SKM-1 treated with dmso at 0.1 percent for 144 hours (cell line): ENCODE measurements around the gene LY9.

Experiments
- DNase-seq: peaks from one replicate; lab custom pipeline; 2025; ENCODE audit not compliant: unreplicated experiment; lab: John Stamatoyannopoulos, UW

Gene LY9

GRCh38 chr1:160836561-160836960 lies 40.6 kb downstream of the LY9 start:
- DNase-seq = peak; percentile 91

- DNase-seq = no peak
Measured at GRCh38 chr1:160836981-160837557, 41.1 kb downstream of the LY9 start.

DNA sequence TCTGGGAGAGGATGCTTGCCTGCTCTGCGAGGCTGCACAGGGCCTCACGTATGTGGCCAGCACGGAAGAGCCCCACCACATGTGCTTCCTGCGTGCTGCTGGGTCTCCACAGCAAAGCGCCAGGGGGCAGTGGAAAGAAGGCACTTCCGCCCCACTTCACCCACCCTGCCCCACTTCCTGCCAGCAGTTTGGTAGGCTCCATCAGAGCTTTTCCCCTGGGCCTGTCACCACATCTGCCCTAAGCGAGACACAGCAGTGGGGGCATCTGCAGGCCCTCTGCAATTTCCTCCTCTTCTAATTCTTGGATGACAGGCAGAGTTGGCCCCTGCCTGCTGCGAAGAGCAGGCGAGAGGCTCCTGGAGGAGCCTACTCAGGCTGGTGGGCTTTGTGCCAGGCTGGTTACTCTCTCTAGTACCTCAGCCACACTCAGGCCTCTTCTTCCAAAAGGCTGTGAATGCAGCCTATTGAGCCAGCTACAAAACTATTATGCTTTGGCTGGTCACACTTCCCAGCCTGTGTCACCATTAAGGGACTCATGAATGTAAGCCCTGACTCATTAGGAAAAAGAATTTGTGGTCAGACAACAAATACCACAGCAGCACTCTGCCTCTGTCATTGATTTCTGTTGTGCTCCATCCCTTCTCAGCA lies 41.7 kb downstream of the LY9 start:
- no peak for DNase-seq

- DNase-seq = no peak
Measured at GRCh38 chr1:160838888-160839287, 42.9 kb downstream of the LY9 start.

DNA sequence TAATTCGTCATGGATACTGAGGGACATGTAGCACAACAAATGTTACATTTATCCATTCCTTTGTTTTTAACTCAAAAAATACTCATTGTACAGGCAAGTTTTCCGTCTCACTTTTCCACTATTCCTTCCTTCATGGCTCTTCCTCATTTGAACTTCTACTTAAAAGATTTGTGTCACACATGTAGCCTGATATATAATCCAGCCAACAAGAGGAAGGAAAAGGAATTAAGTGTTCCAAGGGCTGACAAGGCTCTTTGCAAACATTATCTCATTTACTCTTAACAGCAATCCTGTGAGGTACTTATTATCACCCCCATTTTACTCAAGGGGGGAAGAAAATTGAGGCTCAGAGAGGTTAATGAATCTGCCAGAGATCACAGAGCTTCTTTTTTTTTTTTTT lies 43.8 kb downstream of the LY9 start:
- DNase-seq = no peak

- DNase-seq = no peak
Measured at GRCh38 chr1:160841079-160841478, 45.1 kb downstream of the LY9 start.

- no peak for DNase-seq
Measured at GRCh38 chr1:160844447-160845232, 48.7 kb downstream of the LY9 start.

DNA sequence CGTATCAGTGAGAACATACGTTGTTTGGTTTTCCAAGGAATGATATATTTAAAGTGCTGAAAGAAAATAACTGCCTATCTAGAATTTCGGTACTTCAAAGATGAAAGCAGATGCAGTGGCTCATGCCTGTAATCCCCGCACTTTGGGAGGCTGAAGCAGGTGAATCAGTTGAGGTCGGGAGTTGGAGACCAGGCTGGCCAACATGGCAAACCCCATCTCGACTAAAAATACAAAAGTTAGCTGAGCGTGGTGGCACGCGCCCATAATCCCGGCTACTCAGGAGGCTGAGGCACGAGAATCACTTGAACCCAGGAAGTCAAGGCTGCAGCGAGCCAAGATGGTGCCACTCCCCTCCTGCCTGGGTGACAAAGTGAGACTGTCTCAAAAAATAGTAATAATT lies 50.3 kb downstream of the LY9 start:
- no peak for DNase-seq

- DNase-seq = no peak
Measured at GRCh38 chr1:160850541-160850940, 54.6 kb downstream of the LY9 start.

DNA sequence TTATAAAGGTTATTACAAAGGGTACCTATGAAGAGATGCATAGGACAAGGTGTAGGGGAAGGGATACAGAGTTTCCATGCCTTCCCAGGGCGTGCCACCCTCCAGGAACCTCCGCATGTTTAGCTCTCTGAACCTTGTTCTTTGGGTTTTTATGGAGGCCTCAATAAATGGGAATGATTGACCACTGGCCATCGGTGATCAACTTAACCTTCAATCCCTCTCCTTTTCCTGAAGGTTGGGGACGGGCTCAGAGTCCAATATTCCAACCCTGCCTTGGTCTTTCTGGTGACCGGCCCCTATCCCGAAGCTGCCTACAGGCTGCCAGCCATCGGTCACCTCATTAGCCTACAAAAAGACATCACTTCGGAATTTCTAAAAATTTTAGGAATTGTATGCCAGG lies 55.0 kb downstream of the LY9 start:
- DNase-seq = no peak

GRCh38 chr1:160853014-160853413 lies 57.0 kb downstream of the LY9 start:
- no peak for DNase-seq

DNA sequence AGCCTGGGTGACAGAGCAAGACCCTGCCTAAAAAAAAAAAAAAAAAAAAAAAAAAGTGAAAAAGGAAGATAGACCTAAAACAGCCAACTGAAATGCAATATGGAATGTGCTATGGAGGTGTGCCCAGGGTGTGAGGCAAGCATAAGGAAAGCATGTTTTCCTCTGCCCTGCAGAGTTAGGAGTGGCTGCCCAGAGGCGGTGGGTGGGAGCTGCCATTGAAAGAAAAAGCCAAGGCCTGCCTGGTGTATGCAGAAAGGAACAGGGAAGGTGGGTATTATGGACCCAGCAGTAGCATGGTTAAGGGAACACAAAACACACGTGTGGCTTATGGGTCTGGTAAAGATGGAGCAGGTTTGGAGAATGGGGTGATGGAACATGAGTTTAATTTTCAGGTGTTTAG lies 57.8 kb downstream of the LY9 start:
- no peak for DNase-seq

GRCh38 chr1:160855181-160855981 lies 59.4 kb downstream of the LY9 start:
- DNase-seq = no peak

DNA sequence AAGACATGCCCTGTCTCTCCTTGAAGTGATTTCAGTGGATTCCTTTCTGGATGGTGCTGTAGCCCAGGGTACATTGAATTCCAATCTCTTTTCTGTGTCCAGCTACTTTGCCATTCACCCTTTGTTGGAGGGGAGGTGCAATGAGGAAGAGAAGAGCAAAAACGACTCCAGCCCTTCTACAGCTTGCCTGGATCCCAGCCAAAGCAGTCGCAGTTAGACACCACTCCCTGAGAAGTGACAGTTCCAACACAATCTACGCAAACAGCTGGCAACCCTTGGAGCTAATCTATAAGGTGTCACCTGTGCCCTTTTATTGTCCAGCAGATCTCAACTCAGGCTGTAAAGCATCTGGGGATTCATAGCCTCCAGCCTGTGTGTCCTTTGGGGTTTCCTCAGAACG lies 62.1 kb downstream of the LY9 start:
- no peak for DNase-seq

DNA sequence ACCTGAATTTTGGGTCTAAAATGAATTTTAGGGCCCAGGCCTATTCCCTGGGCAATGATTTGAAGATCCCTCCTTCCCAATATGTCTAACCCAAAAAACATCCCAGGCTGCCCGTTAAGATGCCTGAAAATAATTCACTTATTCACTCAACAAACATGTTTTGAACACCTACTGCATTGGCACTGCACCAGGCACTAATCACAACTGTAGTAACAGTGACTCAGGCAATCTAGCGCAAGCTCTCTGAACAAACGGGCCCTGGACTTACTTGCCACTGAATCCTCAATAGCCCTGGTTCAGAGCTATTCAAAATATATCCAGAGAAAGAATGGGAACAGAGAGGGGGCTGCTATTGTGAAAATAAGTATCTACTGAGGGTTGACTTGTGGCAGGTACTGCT lies 62.5 kb downstream of the LY9 start:
- no peak for DNase-seq

- DNase-seq = peak; percentile 48
Measured at GRCh38 chr1:160859166-160859565, 63.2 kb downstream of the LY9 start.

DNA sequence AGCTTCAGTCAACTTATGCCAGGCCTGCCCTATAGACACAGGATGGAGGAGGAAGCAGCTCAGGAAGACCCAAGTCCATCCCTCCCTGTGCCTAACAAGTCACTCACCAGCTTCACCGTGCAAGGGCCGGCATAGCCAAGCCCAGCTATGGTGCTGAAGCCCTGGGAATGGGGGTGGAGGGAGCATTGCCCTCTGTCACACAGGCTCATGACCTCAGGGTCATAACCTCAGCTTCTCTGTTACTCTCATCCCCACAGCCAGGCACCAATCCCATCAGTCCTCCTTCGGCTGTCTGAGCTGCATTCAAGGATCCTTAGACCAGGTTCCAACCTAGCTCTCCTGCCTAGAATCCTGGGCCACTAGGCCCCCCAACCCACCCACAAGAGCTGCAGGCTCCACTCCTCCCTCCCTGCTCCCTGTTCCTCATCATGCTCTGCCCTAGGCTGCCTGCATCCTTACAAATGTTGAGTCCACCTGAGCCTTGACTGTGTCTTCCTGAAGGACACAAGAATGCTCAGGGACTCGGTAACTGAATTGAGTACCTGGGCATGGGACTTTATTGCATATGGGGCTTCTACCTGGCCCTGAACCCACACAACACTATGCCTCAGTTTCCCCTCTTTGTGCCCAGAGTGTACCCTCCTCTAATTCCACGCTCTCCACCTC lies 65.0 kb downstream of the LY9 start:
- DNase-seq = no peak

DNA sequence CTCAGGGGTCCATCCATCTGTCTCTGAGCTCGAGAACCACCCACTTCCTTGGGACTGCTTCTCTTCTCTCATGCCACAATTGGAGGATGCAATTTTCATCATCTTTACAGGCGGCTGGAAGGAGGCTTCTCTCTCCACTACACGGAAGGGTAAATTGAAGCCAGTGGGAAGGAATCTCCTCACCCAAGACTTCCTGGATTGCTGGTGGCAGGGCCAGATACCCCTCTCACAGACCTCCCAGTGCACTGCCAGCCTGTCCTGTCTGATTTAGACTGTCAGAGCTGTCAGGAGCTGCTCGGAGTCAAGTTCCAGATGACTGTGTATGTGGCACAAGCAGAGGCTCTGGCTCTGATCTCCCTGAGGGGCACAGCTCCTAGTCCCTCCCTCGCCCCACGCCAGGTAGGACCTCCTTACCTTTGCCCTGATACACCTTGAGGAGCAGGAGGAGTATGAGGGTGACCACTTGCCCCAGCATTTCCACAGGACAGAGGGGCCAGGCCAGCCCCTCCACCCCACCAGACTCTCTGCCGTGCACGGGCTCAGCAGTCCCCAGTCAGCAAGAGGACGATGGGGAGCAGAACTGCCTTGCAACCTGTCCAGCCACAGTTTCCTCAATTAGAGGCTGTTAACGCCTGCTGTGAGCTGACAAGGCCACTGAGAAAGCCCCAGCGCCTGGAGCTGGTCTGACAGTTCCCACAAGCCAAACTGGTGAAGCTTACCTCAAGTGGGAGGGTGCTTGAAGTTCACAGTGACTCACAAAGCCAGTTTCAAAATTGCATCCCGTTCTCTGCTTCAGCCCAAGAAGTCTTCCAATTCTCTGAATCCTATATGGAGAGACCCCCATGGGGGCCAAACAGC lies 66.5 kb downstream of the LY9 start, which contains the start of gene CD244:
Gene CD244, minus strand, starts transcription at position 685 of the 858 bp plus-strand sequence. Its CDS starts 210 bp downstream, at position 475.
- peak; percentile 99 for DNase-seq

GRCh38 chr1:160863061-160863773 lies 67.2 kb downstream of the LY9 start:
- DNase-seq = peak; percentile 82
